Right atrium auricular region (tissue), 2 donors: ENCODE measurements around the gene CCDC9. TPM values are rescaled to one million over a fixed set of nuclear protein-coding genes. Genes with fewer than 3 reads are reported as not detected.
A peak's percentile ranks its signal among the peaks of the same experiment; 100 is the strongest.

ENCODE experiments used
- DNase-seq: peaks from one replicate; pipeline ENCODE4 v3.0.0-alpha.2; 2019; ENCODE audit warnings: low spot score
- H3K27ac ChIP-seq, 2 donors: fragments of 200-600 bp; sonication (generic); 1 replicate in 1 of 2; 2 replicates in 1 of 2; pipeline ENCODE4 v1.5.1; 2016 to 2019
- H3K27me3 ChIP-seq, 2 donors: fragments of 200-600 bp; sonication (generic); one replicate each; pipeline versions ENCODE4 v1.5.1 to v1.6.0; 2017 to 2019
- H3K36me3 ChIP-seq: fragments of 200-600 bp; sonication (generic); one replicate; pipeline ENCODE4 v1.5.1; 2016
- H3K4me1 ChIP-seq, 2 donors: fragments of 200-600 bp; sonication (generic); one replicate each; pipeline versions ENCODE4 v1.5.1 to v1.6.0; 2017 to 2019
- H3K4me3 ChIP-seq, 2 donors: fragments of 200-600 bp; sonication (generic); 1 replicate in 1 of 2; 2 replicates in 1 of 2; pipeline ENCODE4 v1.5.1; 2017 to 2019; ENCODE audit warnings: mild to moderate bottlenecking in 1 of 2, moderate library complexity in 1 of 2
- H3K9me3 ChIP-seq, 2 donors: fragments of 200-600 bp; sonication (generic); one replicate each; pipeline ENCODE4 v1.5.1; 2019
- total RNA-seq, 2 donors: library from RNA; depleted of rRNA; stranded (reverse); fragments of >200 nt; gene quantifications; one replicate each; pipeline ENCODE4 v1.1.0, GENCODE V29; 2016
- TF ChIP-seq, protein P1 (sequence below), 2 donors: fragments of 200-600 bp; sonication (generic); IDR thresholded peaks; one replicate each; pipeline ENCODE4 v1.5.1; 2019; ENCODE audit warnings: antibody characterized with exemption in 2 of 2

Gene CCDC9
- total RNA-seq, result 10 to 100 TPM in 1 of 2 donors, 1 to 10 TPM in 1; 9.2 to 11.9 TPM

DNA sequence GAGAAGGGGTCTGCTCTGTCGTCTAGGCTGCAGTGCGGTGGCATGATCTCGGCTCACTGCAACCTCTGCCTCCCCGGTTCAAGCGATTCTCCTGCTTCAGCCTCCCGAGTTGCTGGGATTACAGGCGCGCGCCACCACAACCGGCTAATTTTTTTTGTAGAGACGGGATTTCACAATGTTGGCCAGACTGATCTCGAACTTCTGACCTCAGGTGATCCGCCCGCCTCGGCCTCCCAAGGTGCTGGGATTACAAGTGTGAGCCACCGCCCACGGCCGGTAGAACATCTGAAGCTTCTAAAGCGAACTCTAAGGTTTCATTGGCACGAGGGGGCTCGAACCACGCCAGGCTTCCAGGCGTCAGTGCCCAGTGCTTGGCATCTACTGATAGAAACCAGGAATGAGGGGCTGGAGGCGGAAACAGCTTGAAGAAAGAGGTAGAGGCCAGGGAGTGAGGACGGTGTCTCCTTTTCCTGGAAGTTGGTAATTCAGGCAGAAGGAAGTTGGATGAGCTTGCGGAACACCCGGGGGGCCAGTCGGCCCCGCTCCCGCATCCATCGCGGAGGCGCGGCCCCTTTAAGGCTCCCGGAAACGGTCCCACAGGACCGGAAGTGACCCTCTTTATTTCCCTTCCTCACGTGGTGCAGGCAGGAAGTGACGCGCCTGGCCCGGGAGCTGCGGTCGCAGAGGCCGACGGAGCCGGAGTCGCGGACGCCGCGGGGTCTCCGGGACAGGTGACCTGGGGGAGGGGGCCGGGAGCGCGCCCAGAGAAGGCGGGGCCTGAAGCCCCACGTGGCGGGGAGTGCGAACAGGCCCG lies at the start of gene CCDC9:
Gene CCDC9 (plus strand): TSS at position 647 of the 814 bp plus-strand sequence. CDS start 1,876 bp downstream, outside the sequence.
- peak; percentile 97 for DNase-seq
- Histone ChIP-seq H3K27ac (peak within 1 kb of the TSS; percentile 91 to 94), H3K4me1 (peaks cover 0 to 26% of the 10 kb centered on the region in 2 donors), H3K36me3 (peaks cover 28% of the 10 kb centered on the region), H3K9me3 (no peaks in the 10 kb centered on the region), H3K27me3 (no peaks in the 10 kb centered on the region), H3K4me3 (peak within 1 kb of the TSS; percentile 64 to 67)
- TF ChIP-seq, protein P1, sequence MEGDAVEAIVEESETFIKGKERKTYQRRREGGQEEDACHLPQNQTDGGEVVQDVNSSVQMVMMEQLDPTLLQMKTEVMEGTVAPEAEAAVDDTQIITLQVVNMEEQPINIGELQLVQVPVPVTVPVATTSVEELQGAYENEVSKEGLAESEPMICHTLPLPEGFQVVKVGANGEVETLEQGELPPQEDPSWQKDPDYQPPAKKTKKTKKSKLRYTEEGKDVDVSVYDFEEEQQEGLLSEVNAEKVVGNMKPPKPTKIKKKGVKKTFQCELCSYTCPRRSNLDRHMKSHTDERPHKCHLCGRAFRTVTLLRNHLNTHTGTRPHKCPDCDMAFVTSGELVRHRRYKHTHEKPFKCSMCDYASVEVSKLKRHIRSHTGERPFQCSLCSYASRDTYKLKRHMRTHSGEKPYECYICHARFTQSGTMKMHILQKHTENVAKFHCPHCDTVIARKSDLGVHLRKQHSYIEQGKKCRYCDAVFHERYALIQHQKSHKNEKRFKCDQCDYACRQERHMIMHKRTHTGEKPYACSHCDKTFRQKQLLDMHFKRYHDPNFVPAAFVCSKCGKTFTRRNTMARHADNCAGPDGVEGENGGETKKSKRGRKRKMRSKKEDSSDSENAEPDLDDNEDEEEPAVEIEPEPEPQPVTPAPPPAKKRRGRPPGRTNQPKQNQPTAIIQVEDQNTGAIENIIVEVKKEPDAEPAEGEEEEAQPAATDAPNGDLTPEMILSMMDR (IDR thresholded peaks at IDR 0.05), result no peak

DNA sequence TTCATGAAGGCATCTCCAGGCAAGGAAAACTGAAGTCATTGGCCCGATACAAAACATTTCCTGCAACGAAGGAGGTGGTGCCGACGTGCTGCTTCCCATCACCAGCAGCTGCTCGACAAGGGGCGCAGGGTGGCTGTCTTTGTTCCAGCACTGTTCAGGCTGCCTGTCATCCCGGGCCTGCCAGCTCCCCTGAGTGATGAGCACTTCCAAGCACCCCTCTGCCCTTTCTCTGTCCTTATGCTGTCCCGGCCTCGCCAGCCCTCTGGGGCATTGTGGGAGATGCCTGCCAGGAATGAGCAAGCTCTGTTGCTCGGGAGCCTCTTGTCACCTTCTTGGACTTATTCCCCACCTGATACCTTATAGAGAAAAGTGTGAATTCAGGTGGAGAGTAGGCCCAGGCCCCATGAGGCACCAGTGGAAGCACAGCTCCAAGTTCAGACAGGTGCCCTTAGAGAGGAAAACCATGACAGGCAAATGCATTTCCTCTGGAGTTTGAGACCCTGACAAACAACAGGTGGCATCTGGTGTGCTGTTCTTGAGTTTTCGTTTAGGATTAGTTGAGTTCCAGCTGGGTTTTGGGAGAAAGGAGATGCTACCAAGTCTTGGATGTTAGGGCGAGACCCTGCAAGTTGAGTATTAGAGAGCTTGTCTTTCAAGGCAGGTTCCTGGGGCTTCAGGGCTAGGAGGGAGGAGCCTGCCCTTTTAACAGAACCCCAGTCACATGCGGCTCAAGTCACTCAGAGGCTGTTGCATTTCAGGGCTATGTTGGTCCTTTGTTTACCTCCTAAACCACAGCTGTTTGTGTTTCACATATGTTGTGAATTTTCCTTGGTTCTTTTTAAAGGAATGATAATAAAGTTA lies 46.8 kb upstream of the CCDC9 start:
- Histone ChIP-seq H3K36me3 (peaks cover 18% of the 10 kb centered on the region), H3K4me3 (no peak overlapping the region), H3K9me3 (no peaks in the 10 kb centered on the region), H3K4me1 (peaks cover 0 to 22% of the 10 kb centered on the region in 2 donors), H3K27ac (peak overlapping the region; percentile 59 to 70), H3K27me3 (no peaks in the 10 kb centered on the region)
- TF ChIP-seq, protein P1 (IDR thresholded peaks at IDR 0.05), result no peak
- no peak for DNase-seq

DNA sequence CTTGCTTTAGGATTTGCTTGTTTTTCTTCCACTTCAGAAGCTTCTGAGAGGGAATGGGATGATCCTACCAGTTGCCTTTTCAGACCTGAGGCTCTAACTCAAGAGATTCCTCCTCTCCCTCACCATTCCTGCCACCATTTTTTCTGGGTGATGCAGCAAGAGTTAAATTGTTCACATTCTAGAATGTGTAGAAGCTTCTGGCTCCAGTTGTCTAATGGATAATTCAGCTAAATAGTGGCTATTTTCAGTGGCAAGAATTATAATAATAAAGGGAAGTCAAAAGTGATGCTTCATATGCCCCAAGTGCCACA lies 46.2 kb upstream of the CCDC9 start:
- Histone ChIP-seq H3K27me3 (no peaks in the 10 kb centered on the region), H3K27ac (peak overlapping the region; percentile 59 to 70), H3K4me1 (peaks cover 0 to 22% of the 10 kb centered on the region in 2 donors), H3K9me3 (no peaks in the 10 kb centered on the region), H3K36me3 (peaks cover 12% of the 10 kb centered on the region), H3K4me3 (no peak overlapping the region)
- TF ChIP-seq, protein P1 (IDR thresholded peaks at IDR 0.05), result no peak
- DNase-seq, result no peak

DNA sequence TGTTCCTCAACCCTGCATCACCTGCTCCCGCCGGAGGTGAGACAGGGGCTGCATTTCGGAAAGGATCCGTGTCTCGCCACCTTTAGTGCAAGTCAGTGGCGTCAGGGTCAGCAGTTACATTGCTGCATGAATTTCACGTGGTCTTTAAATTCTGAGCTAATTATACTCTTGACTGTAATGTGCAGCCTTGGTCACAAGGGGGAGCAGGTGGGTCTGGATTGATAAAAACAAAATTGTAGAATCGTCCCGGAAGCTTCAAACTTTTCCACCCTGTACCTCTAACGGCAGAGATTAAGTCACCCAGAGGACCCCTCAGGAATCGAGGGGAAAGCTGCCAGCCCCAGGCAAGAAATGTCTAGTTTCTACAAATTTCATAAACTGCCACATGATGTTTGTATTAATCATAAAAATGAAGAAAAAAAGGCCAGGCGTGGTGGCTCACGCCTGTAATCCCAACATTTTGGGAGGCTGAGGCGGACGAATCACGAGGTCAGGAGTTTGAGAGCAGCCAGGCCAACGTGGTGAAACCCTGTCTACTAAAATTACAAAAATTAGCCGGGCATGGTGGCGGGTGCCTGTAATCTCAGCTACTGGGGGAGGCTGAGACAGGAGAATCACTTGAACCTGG lies 45.5 kb upstream of the CCDC9 start:
- peaks cover 0 to 22% of the 10 kb centered on the region in 2 donors for H3K4me1 ChIP-seq
- no peaks in the 10 kb centered on the region for H3K27me3 ChIP-seq
- H3K4me3 ChIP-seq, result no peak overlapping the region
- TF ChIP-seq, protein P1 (IDR thresholded peaks at IDR 0.05), result peak; percentile 75 to 89
- no peaks in the 10 kb centered on the region for H3K9me3 ChIP-seq
- H3K36me3 ChIP-seq, result peaks cover 9% of the 10 kb centered on the region
- H3K27ac ChIP-seq, result peak overlapping the region; percentile 59 to 79
- DNase-seq, result peak; percentile 92

DNA sequence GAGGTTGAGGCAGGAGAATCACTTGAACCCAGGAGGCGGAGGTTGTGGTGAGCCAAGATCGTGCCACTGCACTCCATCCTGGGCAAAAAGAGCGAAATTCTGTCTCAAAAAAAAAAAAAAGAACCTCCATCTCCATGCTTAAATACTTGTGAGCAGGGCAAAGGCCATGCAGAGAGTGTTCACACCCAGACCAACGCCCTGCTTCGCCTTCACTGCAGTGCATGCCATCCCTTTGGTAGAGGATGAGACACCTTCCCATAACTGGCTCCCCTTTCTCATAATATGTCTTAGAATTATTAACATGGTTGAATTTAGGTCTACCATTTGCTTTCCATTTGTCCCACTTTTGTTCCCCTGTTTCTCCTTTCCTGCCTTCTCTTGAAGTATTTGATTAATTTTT lies 40.7 kb upstream of the CCDC9 start:
- no peak for DNase-seq
- H3K27ac ChIP-seq, result no peak overlapping the region
- H3K9me3 ChIP-seq, result no peaks in the 10 kb centered on the region
- no peaks in the 10 kb centered on the region for H3K27me3 ChIP-seq
- H3K36me3 ChIP-seq, result peaks cover 2% of the 10 kb centered on the region
- no peak overlapping the region for H3K4me3 ChIP-seq
- peaks cover 0 to 6% of the 10 kb centered on the region in 2 donors for H3K4me1 ChIP-seq
- TF ChIP-seq, protein P1 (IDR thresholded peaks at IDR 0.05), result no peak
